ENCODE measurements around the gene INPP4B.

The INPP4B gene

GRCh38 chr4:142352712-142353111 is 493.4 kb downstream of the INPP4B start:
- TF ChIP-seq CTCF (IDR thresholded peaks at IDR 0.05; ENCODE audit: insufficient read depth, low read length, poor library complexity, severe bottlenecking): no peak
- DNase-seq (ENCODE audit: extremely low read depth, insufficient read length): no peak
- Histone ChIP-seq H3K4me3 (replicated peaks; ENCODE audit: low read depth, low read length) (no peak overlapping the region), H3K27me3 (replicated peaks; ENCODE audit: control insufficient read depth, insufficient read depth, low read length) (no peaks in the 10 kb centered on the region), H3K36me3 (ENCODE audit: control insufficient read depth, insufficient read depth, low read length) (no peaks in the 10 kb centered on the region)

GRCh38 chr4:142351958-142352357 is 494.1 kb downstream of the INPP4B start:
- H3K36me3 ChIP-seq (ENCODE audit: control insufficient read depth, insufficient read depth, low read length): no peaks in the 10 kb centered on the region
- peak overlapping the region; percentile 28 for H3K4me3 ChIP-seq (replicated peaks; ENCODE audit: low read depth, low read length)
- no peak for TF ChIP-seq CTCF (IDR thresholded peaks at IDR 0.05; ENCODE audit: insufficient read depth, low read length, poor library complexity, severe bottlenecking)
- H3K27me3 ChIP-seq (replicated peaks; ENCODE audit: control insufficient read depth, insufficient read depth, low read length): no peaks in the 10 kb centered on the region
- no peak for DNase-seq (ENCODE audit: extremely low read depth, insufficient read length)

GRCh38 chr4:142350871-142351270 is 495.2 kb downstream of the INPP4B start:
- DNase-seq (ENCODE audit: extremely low read depth, insufficient read length): no peak
- Histone ChIP-seq H3K4me3 (replicated peaks; ENCODE audit: low read depth, low read length) (no peak overlapping the region), H3K36me3 (ENCODE audit: control insufficient read depth, insufficient read depth, low read length) (no peaks in the 10 kb centered on the region), H3K27me3 (replicated peaks; ENCODE audit: control insufficient read depth, insufficient read depth, low read length) (no peaks in the 10 kb centered on the region)
- no peak for TF ChIP-seq CTCF (IDR thresholded peaks at IDR 0.05; ENCODE audit: insufficient read depth, low read length, poor library complexity, severe bottlenecking)

GRCh38 chr4:142348613-142349021 is 497.5 kb downstream of the INPP4B start:
- no peak for TF ChIP-seq CTCF (IDR thresholded peaks at IDR 0.05; ENCODE audit: insufficient read depth, low read length, poor library complexity, severe bottlenecking)

GRCh38 chr4:142347241-142347640 is 498.9 kb downstream of the INPP4B start:
- Histone ChIP-seq H3K27me3 (replicated peaks; ENCODE audit: control insufficient read depth, insufficient read depth, low read length) (no peaks in the 10 kb centered on the region), H3K36me3 (ENCODE audit: control insufficient read depth, insufficient read depth, low read length) (no peaks in the 10 kb centered on the region), H3K4me3 (replicated peaks; ENCODE audit: low read depth, low read length) (no peak overlapping the region)
- TF ChIP-seq CTCF (IDR thresholded peaks at IDR 0.05; ENCODE audit: insufficient read depth, low read length, poor library complexity, severe bottlenecking): no peak
- DNase-seq (ENCODE audit: extremely low read depth, insufficient read length): no peak

More at GRCh38 chr4:142348613-142349021, 497.5 kb downstream of the INPP4B start:
- no peak for DNase-seq (ENCODE audit: extremely low read depth, insufficient read length)
- no peak overlapping the region for H3K4me3 ChIP-seq (replicated peaks; ENCODE audit: low read depth, low read length)
- no peaks in the 10 kb centered on the region for H3K27me3 ChIP-seq (replicated peaks; ENCODE audit: control insufficient read depth, insufficient read depth, low read length)
- H3K36me3 ChIP-seq (ENCODE audit: control insufficient read depth, insufficient read depth, low read length): no peaks in the 10 kb centered on the region

- DNase-seq (ENCODE audit: extremely low read depth, insufficient read length): no peak
- Histone ChIP-seq H3K36me3 (ENCODE audit: control insufficient read depth, insufficient read depth, low read length) (no peaks in the 10 kb centered on the region), H3K4me3 (replicated peaks; ENCODE audit: low read depth, low read length) (no peak overlapping the region), H3K27me3 (replicated peaks; ENCODE audit: control insufficient read depth, insufficient read depth, low read length) (no peaks in the 10 kb centered on the region; the same call in 1 of the 2 replicates)
- no peak for TF ChIP-seq CTCF (IDR thresholded peaks at IDR 0.05; ENCODE audit: insufficient read depth, low read length, poor library complexity, severe bottlenecking)
Observed at GRCh38 chr4:142345924-142346323, 500.2 kb downstream of the INPP4B start.
